Measurements from ENCODE around the gene SHOC2.
A peak's percentile ranks its signal among the peaks of the same experiment; 100 is the strongest.
"Not testable (repeated sequence)": the region's sequence is repeated elsewhere in the genome, so short reads cannot be mapped to it uniquely, and the experiment has no call there.

SHOC2 gene

DNA sequence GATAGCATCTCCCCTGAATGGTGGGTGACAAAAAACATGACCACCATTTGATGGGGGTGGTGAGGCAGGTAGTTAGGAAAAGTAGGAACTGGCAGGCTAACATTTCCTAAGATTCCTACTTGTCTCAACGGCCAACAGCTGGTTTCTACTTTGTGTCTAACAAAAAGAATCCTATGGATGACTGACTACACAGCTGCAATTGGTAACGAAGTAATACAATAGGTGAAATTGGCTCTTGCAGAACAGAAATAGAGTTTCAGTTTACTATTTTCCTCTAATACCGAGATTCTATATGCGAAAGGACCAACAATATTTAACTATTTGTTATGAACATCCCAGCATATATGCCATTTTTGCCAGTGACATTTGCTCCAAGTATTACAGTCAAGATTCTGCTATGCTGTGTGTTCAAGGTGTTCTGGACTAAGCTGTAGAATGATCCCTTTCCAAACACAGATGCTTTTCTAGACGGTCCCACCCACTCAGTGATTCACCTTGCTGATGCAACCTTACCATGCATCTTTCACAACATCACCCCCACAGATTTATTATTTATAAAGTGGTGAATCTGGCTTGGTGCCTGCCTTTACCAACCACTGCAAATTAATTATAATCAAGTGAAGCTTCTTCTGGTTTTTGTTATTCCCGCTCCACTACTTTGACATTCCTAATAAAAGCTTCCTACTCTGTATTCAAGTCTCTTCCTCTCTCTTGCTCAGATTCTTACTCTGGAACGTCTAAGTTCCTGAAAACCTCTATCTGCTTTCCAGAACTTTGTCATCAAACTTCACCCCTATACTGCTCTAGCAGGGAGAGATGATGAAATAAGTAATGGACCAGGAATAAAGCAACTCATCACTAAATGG lies 17.2 kb upstream of the SHOC2 start:
- no peak for DNase-seq

DNA sequence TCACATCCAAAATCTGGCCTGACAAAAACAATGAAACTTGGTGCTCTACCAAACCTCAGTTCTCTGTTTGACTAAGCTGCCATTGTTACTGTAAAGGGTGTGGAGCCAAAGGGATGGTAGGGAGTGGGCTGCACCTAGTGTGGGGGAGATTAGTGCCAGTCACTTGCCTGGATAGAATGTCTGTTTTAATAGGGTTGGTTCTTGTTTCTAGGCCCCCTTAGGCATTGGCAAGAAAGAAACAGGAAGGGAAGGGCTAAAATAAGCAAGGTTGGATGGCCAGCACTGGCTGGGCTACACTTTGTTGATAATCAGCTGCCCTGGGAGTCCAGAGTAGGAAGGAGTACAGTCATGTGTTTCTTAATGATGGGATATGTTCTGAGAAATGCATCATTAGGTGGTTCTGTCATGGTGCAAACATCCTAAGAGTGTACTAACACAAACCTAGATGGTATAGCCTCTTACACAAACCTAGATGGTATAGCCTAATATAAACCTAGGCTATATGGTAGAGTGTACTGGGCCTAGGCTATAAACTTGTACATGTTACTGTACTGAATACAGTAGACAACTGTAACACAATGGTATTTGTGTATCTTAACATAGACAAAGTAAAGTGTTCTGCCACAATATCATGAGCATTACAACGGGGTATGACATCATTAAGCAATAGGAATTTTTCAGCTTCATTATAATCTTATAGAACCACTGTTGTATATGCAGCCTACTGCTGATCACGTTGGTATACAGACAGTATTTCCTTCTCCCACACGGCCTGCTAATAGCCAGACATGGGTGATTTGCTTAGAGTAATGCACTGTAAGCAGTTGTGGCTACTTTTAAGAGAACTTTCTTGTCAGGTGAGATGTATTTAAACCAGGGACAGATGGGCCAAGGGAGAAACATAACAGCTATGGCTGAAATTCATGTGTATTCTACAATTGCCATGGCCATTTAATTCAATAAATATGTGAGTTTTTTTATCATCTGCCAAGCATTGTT lies 15.8 kb upstream of the SHOC2 start:
- no peak for DNase-seq

DNA sequence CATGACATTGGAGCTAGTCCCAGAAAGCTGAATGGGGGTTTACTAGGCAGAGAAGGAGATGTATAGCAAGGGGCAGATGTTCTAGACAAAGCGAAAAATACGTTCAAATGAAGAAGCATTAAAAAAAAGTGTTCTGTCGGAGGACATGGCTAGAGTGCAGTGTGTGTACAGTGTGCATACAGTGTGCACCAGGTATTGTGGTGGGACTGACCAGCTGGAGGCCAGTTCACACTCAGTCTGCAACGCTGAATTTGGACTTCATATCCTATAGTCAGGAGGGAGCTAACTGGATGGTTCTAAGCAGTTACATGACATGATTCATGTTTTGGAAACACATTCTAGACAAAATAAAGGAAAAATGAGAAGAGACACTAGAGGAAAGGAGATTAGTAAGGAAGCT lies 9.3 kb upstream of the SHOC2 start:
- peak in 1 of 2 experiments; percentile 5 for DNase-seq

DNA sequence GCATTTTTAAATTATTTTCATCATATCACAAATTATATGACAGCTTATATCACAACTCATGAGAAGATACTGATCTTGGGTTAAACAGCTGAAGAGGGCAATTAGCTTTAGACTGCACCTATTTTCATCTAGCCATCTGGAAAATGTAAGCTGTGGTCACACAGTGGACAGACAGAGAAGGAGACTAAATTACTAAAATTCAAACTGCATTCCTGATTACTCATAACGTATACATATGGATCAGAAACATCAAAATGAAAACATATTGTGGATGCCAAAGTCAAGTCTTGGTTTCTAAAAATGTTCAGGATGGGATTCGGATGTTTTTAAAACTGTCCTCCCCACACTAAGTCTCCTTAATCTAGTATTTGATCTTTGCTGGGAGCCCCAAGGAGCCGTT lies 7.0 kb upstream of the SHOC2 start:
- DNase-seq, result no peak

DNA sequence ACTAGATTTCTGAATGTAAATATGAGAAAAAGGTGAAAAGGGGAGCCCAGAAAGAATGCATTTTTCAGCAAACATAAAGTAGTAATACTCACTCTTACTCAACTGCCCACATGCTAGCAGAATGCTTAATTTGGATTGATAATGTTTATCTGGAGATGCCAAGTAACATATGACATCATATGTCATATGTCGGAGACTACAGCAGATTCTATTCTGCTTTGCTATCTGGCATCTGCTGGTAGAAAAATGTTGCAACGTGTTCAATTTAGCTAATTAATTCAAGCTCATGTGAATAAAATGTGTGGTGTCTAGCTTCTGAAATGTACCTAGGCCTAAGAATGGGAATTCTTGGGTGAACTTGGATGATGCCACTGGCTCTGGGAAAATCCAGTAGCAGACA lies 5.0 kb upstream of the SHOC2 start:
- DNase-seq, result no peak

DNA sequence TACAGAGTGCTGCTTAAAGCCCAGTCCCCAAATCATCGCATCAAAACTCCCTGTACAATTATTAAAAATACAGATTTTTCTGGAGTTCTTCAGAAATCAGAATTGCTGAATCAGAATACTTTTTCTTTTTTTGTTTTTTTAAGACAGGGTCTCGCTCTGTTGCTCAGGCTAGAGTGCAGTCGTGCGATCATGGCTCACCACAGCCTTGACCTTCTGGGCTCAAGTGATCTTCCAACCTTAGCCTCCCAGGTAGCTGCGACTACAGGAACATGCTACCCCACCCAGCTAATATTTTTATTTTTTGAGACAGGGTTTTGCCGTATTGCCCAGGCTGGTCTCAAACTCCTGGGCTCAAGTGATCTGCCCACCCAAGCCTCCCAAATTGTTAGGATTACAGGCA lies 4.4 kb upstream of the SHOC2 start:
- DNase-seq, result no peak

GRCh38 chr10:110915600-110915999 lies 3.8 kb upstream of the SHOC2 start:
- not testable (repeated sequence) for DNase-seq

GRCh38 chr10:110916554-110917346 lies 2.7 kb upstream of the SHOC2 start:
- DNase-seq, result peak in 1 of 2 experiments; percentile 24

DNA sequence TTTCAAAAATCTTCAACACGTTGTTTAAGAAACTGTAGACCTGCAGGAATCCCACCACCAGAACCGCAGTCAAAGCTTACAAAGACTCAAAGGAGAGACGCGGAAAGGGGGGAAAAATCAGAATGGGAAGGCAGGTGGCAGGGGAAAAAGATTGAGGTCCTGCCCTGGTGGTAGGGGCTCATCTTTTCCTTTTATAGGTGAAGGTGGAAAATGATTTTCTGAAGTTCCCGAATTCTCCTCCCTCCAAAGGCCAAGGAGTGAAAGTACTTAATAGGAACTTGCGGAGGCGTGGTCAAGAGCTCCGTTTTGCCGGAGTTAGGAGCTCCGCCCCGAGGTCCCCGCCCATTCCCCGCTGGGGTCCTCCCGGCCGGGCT lies 1.1 kb upstream of the SHOC2 start:
- peak; percentile 53 to 89 for DNase-seq

DNA sequence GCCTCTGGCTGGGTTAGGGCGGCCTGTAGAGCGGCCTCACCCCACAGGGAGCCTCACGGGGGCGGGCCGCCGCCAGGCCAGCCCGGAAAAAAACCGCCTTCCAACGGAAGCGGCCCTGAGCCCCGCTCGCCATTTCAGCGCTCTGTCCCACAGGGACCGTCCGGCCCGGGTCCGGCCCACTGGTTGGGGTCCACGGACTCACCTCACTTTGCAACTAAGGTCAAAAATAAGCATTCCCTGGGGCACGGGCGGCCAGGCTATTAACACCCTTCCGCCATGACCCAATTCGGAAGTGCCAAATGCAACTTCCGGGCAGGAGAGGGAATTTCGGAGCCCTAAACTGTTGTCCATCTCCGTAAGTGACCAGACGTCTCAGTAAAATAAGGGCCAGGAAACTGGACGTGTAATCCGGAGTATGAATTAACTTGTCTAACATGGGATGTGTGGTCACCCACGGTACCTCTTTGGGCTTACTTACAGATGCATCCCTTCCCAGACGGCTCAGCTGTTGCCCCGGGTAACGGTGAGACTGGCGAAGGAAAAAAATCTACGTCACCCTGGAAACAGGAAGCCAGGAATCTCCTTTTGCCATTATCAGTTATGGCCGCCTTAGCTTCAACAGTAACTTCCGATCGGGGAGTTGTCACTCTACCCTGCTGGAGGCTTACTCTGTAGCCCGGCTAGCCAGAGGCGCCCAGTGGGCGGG lies 608 bp upstream of the SHOC2 start, which contains the start of gene BBIP1:
Gene BBIP1 (minus strand): TSS at position 538 of the 706 bp plus-strand sequence. CDS start 1,023 bp downstream, outside the sequence.
- peak; percentile 91 to 97 for DNase-seq

GRCh38 chr10:110919971-110920881 lies 822 bp downstream of the SHOC2 start:
- peak in 1 of 2 experiments; percentile 27 for DNase-seq

- no peak for DNase-seq
Measured at GRCh38 chr10:110923856-110924493, 4.6 kb downstream of the SHOC2 start.

DNA sequence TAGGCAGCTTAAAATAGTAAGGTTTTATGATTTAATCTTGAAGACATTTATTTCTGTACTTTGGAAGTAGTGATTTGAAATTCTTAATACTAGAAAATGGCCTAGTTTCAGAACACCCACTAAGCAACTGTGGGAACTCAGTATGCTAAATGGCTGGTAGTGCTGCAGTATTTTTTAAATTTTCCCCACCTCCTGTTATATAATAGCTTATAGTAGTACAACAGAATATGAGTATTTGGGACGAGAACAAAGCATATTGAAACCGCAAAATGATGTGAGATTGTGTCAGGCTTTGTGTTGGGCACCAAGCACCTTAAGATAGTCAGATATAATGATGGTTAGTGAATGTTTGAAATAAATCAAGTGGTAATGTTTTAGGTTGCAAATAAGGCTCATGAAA lies 8.1 kb downstream of the SHOC2 start:
- no peak for DNase-seq

GRCh38 chr10:110931769-110932381 lies 12.5 kb downstream of the SHOC2 start:
- no peak for DNase-seq

- no peak for DNase-seq
Measured at GRCh38 chr10:110932505-110933180, 13.2 kb downstream of the SHOC2 start.

GRCh38 chr10:110936757-110937156 lies 17.4 kb downstream of the SHOC2 start:
- DNase-seq, result no peak

DNA sequence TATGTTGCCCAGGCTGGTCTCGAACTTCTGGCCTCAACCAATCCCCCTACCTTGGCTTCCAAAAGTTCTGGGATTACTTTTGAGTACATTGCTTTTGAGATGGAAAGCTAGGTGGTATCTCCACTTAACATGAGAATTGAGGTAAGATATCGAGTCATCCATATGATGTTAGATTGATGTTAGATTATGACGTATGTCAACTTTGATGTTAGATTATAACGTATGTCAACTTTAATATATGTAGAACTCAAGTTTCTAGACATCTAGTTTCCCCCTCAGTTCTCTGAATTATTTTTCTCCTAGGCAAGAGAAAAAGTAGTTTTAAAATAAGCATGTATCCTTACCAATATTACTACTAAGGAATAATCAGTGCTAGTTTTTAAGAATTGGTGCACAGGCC lies 20.0 kb downstream of the SHOC2 start:
- no peak for DNase-seq

DNA sequence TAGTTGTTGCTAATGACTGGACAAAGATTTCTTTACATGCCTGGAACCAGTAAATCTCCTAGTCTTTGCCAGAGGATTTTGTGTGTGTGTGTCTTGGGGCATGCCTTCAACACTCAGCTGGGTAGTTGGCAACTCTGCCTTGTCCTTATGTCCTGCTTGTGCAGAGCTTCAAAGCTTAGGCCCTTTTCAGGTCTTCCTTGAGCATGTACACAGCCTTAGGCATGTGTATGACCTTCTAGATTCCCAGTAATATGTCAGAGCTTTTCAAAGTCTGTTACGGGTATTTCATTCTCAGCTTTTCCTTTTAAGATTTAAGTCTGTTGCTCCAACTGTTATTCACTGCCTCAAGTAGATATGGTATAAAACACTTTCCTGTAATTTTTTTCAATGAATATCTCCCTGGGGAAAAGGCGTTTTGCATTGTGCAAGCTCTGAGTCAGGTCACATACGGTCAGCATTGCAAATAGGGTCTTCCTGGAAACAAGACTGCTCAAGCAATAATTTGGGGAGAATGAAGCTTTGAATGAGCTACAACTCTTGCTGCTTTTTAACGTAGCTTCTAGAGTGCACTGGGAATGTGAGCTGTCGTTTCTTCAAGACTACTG lies 25.5 kb downstream of the SHOC2 start:
- no peak for DNase-seq

GRCh38 chr10:110946496-110946895 lies 27.1 kb downstream of the SHOC2 start:
- DNase-seq, result no peak

Measured in NCI-H446 (cell line).